HG03139 (cell line): Measurements from ENCODE around the gene LRRTM4.
"Not testable (repeated sequence)": the region's sequence is repeated elsewhere in the genome, so short reads cannot be mapped to it uniquely, and the experiment has no call there.

Experiments
- ATAC-seq: cut with Tn5 transposase; IDR thresholded peaks from one replicate; pipeline ENCODE4 v1.9.1; 2021; ENCODE audit not compliant: unreplicated experiment

Gene LRRTM4

DNA sequence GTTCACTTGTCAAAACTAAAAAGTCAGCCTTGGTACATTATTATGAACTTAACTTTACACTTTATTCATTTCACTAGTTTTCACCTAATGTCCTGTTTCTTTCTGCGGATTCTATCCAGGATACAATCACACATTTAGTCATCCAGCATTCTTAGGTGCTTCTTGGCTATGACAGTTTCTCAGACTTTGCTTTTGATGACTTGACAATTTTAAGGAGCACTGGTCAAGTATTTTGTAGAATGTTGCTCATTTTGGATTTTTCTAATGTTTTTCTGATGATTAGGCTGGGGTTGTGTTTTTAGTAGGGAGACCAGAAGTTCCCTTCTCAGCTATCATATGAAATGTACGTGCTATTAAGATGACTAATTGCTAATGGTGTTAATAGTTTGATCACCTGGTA, 601.2 kb downstream of the LRRTM4 start:
- no peak for ATAC-seq

DNA sequence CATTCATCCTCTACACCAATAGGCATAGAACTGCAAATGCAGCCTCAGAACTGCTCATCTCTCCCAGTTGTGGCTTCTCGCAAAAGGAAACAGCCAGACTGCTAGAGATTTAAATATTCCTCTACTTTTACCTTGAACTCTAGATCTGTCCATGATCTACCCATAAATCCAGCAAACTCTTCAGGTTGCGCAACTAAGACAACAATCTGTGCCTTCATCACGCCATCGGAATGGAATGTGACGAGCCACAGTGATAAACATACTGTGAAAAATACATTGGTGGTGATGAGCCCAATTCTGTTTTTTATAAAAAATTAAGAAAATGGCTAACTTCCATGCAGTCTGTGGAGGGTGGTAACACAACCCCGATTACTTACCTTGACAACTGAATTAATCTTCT, 626.7 kb downstream of the LRRTM4 start:
- no peak for ATAC-seq

DNA sequence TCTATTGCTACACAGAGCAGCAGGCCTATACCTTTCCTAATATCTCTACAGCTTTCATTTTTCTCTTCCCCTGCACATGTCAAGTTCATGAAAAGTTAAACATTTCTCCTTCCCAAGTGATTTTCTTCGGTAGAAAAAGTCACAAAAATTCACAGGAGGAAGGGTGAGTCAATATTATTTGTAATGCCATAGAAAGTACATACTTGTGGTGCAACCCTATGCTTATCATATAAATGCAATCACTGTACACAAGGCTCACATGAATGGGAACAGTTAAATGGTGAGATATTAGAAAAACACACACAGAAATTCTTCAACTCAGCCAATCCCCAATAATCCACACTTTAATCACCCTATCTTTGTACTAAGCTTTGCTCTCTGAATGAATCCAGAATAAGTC, 651.6 kb downstream of the LRRTM4 start:
- ATAC-seq: no peak

DNA sequence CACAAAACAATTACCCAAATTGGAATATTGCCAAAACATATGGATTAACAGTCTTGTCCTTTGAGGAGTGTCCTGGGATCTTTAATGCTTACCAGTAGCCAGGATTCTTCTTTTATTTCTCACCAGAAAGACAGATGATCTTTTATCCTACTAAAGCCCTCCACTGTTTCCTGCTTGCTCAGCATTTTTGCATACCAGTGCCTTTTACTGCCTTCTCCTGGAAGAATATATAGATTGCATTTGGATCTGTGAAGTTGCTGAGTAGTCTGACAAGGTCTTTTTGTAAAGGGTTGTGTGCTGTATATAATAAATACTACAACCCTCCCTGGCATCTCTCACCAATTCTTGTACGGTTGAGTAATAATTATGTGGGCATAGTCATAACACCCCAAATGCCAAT, 652.2 kb downstream of the LRRTM4 start:
- ATAC-seq: no peak

DNA sequence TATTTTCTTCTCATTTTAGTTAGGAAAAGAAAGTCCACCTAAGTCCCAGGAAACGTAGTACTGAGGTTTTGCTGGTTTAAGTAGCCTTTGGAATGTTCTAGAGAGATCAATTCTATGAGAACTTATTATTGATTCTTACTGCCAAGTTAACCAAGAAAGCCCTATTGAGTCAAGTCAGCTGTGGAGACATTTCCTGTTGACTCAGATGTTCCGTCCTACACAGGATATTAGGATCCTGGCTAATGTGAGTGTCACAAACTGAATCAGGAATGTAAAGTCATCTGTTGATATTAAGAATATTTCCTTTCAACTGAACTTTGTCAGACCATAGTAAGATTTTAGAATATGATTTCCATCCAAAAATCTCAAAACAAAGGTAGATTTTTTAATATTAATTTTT, 654.3 kb downstream of the LRRTM4 start:
- no peak for ATAC-seq

DNA sequence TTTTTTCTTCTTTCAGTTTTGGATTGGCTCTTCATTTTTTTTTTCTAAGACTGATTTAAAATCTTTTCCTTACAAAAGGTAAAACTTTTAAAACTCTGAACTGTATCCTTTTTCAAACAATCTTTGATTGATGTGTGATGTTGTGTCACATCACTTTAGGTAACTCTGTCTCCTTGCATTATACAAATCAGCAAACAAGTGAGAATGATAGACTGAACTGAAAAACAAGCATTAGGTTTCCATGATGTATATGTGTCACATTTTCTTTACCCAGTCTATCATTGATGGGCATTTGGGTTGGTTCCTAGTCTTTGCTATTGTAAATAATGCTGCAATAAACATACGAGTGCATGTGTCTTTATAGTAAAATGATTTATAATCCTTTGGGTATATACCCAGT, 655.7 kb downstream of the LRRTM4 start:
- no peak for ATAC-seq

DNA sequence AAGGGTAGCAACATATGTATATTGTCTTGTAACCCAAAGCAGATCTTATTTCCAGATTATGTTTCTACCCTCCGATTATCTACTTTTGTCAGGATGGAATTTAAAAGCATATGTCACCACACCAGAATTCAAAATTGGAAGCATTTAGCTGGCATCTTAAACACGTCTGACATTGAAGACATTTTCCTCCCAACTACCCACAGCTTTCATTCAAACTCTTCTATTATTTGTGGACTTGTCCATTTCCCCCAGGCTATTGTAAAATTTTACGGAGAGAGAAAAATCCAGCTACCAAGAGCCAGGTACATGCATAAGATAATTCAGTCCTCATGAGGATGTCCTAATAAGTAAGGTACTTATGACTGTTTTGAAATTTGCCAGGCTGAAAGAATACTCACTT, 659.3 kb downstream of the LRRTM4 start:
- ATAC-seq: no peak

DNA sequence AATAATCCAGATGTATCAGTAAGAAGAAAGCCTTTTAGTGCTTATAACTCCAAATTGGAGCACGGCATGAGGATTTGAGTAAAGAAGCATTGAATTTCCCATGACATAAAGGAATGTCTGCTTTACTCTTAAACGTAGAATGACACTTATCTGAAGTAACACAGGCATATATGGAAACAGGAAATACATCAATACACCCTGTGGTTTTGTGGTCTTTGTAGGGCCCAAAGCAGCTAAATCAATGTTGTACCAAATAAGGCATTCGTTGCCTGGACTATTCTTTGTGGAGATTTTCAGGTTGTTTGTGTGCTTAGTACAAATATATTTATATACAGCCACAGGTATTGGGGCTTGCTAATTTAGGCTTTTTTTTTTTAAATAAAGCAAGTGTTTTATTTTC, 660.5 kb downstream of the LRRTM4 start:
- ATAC-seq: no peak

DNA sequence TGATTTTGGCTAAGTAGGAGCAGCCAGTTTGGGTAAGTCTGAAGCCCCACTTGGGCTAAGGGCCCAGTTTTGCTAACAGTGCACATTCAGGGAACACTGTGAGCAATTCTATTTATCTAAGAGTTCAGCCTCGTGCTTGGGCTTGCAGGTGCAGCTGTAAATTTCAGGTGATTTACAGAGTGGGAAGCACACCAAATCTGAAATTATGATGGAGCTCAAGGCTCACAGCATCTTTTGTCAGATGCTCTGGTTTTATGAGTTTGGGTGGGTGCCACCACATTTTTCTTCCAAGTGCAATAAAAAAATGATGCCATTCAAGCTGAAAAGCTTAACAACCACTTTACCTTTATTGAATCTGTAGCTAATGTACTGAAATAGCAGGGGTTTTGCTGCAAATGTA, 671.2 kb downstream of the LRRTM4 start:
- no peak for ATAC-seq

DNA sequence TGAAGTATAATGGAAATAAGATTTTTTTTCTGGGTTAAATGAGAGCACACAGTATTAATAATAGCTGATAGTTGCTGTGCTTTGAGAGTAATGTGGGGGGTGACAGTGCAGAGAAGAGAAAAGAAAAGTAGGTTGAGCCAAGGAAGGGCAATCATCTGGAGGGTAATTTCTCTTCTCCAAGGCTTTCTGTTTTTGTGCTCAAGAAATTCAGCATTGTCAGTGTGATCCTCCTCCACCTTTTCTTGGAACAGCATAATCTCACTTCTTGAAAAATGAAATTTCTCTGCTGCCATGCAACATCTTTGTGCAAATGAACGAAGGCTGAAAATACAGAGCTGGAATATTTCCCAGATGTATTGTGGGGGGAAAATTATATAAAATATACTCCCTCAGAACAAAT, 673.1 kb downstream of the LRRTM4 start:
- ATAC-seq: no peak

DNA sequence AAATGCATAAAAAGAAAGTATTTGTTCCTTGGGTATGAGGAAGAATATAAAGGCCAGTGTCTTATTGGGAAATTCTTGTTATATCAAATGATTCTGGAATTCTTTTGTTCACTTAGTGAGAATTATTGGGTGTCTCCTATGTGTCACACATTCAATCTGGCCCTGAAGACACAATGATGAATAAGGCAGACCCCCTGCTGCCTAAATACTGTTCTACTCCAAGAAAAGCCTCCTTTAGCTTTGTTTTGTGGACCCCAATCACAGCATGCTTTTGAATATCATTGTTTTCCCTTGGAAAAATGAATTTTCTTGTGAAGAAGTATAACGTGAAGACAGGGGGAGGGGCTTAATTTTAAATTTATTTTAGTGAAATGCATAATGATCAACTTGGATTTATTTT, 682.4 kb downstream of the LRRTM4 start:
- no peak for ATAC-seq

DNA sequence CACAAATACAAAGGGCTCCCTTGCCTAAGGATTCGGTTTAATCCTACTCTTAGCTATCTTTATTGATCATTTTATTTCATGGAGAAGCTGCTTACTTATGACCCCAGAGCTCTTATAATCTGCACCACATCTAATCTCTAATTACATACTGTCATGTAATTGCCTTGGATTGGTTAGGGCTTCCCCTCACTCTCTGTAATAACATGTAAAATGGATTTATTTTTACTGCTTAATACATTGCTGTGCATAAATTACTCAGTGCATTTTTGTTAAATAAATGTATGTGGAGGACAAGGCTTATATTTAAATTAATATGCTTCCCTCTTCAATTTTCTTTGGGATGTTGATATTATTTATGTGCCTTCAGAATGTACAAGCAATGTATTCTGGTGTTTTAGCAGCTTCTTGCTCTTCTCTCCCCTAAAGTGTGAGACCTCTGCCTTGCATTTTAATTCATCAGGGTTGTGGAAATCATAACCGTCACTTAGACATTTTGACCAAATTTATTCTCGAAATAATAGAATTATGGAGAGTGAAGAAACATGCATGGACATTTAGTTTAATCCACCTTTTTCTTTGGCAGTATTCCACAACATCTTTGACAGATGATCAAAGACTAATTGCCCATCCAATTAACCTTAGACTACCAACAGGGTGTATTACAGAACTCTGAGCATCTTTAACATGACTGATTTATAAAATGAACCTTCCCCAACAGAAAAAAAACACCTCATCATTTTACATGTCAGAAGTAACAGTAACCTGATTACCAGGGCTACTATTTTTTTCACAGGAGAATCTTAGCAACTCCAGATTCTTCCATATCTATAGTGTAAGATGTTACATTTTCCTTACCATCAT, 692.6 kb downstream of the LRRTM4 start:
- ATAC-seq: no peak

DNA sequence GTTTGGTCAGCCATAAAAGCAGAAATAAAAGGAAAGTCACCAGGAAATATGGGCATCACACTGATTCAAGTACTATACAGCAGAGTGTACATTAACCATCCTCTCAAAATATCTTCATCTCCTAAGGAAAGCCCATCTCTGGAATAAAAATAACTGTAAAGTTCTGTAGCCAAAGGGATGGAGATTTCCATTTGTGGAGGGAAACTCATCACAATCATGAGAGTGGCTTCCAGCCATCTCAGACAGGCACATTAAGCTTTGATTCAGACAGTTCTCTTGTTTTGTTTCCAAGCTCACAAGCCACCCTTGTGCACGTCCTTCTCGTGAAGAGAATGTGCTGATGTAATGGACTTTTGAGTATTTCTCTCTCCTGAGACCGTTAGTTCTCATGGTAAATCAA, 695.5 kb downstream of the LRRTM4 start:
- no peak for ATAC-seq

DNA sequence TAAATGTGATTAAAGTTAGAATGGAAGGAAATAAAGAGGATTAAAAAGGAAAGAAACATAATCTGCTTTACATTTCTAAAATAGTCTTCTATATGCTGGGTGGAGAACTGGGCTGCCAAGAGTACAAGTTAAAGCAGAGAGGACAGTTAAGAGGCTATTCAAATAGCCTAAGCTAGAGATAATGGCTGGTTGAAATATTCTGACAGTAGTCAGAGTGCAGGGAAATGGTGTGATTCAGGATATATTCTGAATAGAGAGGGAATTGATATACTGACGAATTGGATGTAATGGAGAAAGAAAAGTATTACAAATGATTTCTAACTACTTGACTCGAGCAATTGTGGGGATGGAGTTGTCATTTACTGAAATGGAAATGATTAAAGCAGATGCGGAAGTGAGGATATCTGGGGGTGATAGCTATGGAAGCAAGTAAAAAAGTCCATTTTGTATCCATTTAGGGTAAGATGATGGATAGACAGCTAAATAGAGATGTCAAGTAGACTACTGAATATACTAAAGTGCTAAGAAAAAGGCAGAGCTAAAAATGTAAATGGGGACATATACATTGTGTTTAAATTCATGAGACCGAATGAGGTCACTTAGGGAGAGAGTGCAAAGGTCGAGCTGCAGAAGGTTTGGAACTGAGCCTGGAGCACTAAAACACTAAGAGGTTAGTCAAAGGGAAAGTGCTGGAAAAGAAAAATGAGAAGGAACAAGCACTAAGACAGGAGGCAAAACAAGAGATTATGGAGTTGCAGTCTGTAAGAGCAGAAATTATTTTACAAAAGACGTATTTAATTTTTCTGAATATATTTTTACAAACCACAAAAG, 696.8 kb downstream of the LRRTM4 start:
- ATAC-seq: no peak

DNA sequence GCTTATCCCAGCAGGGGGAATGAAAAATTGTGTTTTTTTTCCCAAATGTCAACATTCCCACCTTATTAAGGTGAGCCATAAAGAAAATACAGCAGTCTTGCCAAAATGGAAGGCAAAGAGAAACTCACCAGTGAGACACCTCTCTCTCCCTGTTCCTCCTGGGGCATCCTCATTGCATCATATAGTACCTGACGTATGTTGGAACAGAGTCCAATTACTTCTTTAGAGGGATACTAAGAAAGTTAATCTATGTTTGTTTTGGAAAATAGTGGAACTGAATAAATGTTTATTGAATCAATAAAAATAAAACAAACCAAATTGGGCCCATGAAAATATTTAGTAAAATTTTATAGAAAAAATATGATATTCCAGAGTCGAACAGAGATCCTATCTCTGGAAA, 700.4 kb downstream of the LRRTM4 start:
- ATAC-seq: no peak

DNA sequence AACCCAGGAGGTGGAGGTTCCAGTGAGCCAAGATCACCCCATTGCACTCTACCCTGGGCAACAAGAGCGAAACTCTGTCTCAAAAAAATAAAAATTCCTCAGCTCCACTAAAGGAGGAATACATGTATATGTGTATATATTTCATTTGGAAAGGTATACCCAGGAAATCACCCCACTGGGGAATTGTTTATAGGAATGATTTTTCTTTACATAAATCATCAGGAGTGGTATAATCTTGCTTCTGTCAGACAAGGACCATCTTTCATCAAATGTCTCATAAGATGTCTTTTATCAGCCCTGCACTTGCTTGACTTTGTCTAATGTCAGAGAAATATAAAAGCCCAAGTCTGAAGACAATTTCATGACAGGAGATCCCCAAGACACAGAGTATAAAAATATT, 709.1 kb downstream of the LRRTM4 start:
- ATAC-seq: no peak

DNA sequence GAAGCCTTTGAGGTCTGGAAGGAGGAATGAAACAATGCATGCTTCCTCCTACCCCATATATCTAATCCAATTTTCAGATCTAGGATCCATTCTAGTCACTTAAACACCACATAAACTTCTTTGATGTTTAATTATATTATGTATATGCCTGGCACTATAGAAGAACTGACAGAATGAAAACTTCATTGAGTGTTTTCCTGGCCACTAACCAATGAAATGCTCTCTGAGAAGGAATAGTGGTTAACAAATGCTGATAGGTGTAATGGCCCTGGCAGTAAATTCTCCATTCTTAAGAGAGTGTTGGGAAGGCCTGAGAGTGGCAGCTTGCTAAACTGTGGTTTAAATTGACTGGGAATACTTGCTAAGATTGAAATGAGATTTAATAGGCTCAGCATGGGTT, 710.0 kb downstream of the LRRTM4 start:
- ATAC-seq: no peak

DNA sequence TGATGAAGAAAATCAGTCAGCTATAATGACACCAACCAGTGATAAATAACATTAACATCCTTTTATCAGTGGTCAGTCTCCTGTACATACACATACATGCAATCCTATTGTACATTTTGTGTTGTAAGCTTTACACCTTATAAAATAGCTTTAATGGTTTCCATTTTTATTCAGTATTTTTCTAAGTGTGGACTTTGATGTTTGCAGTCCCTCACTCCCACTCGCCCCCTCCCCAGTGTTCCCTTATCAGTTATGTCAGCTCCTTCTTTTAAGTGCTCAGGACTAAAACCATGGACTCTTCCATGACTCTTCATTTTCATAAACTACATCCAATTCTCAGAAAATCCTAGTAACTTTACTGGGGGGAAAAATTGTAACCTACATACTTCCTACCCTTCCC, 713.0 kb downstream of the LRRTM4 start:
- ATAC-seq: no peak

DNA sequence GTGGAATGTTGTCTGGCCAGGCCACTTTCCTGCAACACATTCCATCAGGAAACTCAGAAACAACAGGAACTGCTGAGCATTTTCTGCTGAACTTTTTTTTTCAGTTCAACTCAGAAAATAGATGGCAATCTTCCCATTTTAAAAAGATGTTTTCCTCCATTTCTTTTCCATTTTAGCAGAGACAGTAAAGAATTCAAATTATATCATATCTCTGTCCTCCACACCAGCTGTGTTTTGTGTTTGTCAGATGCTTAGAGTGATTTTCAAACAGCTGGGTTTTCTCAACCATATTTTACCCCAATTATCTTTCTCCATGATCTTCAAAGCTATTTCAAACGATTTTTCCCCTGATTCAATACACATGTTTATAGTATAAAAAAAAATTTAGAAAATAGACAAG, 713.4 kb downstream of the LRRTM4 start:
- no peak for ATAC-seq

DNA sequence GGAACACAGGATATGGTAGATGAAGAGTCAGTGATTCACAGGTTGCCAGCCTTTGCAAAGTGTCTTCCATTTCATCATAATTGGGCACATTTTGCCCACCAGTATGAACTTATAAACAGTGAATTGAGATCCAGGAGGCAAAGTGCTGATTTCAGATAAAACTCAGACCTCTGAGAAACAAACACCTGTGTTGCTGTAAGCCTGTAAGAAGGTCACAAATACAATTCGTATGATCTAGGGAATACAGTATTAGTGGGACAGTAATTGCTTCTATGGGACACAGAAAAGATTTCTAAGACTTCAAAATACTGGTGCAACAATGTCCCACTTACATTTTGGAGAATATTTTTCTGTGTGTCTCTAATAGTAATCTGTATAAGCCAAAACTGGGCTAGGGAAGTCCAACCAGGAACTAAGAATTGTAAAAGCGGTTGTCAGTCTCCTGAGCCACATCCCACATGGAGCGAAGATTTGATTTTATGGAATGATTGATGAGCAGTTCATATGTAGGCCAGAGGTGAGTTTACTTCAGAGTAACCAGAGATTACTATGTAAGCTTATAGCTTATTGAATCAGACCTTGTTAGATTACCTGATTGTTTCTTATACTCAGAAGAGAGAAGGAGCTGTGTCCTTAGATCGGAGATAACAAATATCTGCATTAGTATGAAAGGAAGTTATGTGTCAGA, 728.4 kb downstream of the LRRTM4 start:
- ATAC-seq: no peak

DNA sequence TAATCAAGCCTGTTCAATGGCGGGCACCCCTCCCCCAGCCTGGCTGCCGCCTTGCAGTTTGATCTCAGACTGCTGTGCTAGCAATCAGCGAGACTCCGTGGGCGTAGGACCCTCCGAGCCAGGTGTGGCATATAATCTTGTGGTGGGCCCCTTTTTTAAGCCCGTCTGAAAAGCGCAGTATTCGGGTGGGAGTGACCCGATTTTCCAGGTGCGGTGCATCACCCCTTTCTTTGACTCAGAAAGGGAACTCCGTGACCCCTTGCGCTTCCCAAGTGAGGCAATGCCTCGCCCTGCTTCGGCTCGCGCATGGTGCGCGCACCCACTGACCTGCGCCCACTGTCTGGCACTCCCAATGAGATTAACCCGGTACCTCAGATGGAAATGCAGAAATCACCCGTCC, 740.9 kb downstream of the LRRTM4 start:
- not testable (repeated sequence) for ATAC-seq

DNA sequence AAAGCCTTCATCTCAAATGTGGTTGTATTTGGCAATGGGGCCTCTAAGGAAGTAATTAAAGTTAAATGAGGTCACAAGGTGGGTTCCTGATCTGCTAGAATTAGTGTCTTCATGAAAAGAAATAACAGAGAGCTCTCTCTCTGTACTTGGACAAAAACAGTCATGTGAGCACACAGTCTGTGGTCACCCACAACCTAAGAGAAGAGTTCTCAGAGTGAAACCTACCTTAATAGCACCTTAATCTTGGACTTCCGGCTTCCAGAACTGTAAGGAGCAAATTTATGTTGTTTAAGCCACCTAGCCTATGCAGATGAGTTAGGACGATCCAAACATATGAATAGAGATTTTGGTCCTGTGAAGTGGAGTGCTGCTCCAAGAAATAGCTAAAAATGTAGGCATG, 758.9 kb downstream of the LRRTM4 start:
- no peak for ATAC-seq
